ENCODE data around the gene PRPF40A.

PRPF40A gene

GRCh38 chr2:152646264-152646663 lies 71.0 kb downstream of the PRPF40A start:
- no peak for TF ChIP-seq GATA3 (IDR thresholded peaks at IDR 0.05; ENCODE audit: low read depth, low read length)
- no peak for TF ChIP-seq GATA2 (IDR thresholded peaks at IDR 0.05; ENCODE audit: low read depth, low read length)

GRCh38 chr2:152644189-152644873 lies 72.9 kb downstream of the PRPF40A start:
- TF ChIP-seq GATA2 (IDR thresholded peaks at IDR 0.05; ENCODE audit: low read depth, low read length), result peak; percentile 79
- peak; percentile 91 for TF ChIP-seq GATA3 (IDR thresholded peaks at IDR 0.05; ENCODE audit: low read depth, low read length)

- TF ChIP-seq GATA3 (IDR thresholded peaks at IDR 0.05; ENCODE audit: low read depth, low read length), result no peak
- TF ChIP-seq GATA2 (IDR thresholded peaks at IDR 0.05; ENCODE audit: low read depth, low read length), result no peak
These were observed 78.7 kb downstream of the PRPF40A start for GRCh38 chr2:152638590-152638989.

- TF ChIP-seq GATA2 (IDR thresholded peaks at IDR 0.05; ENCODE audit: low read depth, low read length) (no peak), GATA3 (IDR thresholded peaks at IDR 0.05; ENCODE audit: low read depth, low read length) (no peak)
These were observed 79.2 kb downstream of the PRPF40A start for GRCh38 chr2:152638056-152638455.

GRCh38 chr2:152637251-152637650 lies 80.0 kb downstream of the PRPF40A start:
- TF ChIP-seq GATA2 (IDR thresholded peaks at IDR 0.05; ENCODE audit: low read depth, low read length) (no peak), GATA3 (IDR thresholded peaks at IDR 0.05; ENCODE audit: low read depth, low read length) (no peak)

- TF ChIP-seq GATA3 (IDR thresholded peaks at IDR 0.05; ENCODE audit: low read depth, low read length) (no peak), GATA2 (IDR thresholded peaks at IDR 0.05; ENCODE audit: low read depth, low read length) (no peak)
These were observed 81.5 kb downstream of the PRPF40A start for GRCh38 chr2:152635635-152636298.

GRCh38 chr2:152632736-152633135 lies 84.5 kb downstream of the PRPF40A start:
- TF ChIP-seq GATA3 (IDR thresholded peaks at IDR 0.05; ENCODE audit: low read depth, low read length), result no peak
- no peak for TF ChIP-seq GATA2 (IDR thresholded peaks at IDR 0.05; ENCODE audit: low read depth, low read length)

GRCh38 chr2:152630466-152630865 lies 86.8 kb downstream of the PRPF40A start:
- no peak for TF ChIP-seq GATA3 (IDR thresholded peaks at IDR 0.05; ENCODE audit: low read depth, low read length)
- TF ChIP-seq GATA2 (IDR thresholded peaks at IDR 0.05; ENCODE audit: low read depth, low read length), result no peak

GRCh38 chr2:152629202-152629601 lies 88.1 kb downstream of the PRPF40A start:
- no peak for TF ChIP-seq GATA3 (IDR thresholded peaks at IDR 0.05; ENCODE audit: low read depth, low read length)
- TF ChIP-seq GATA2 (IDR thresholded peaks at IDR 0.05; ENCODE audit: low read depth, low read length), result no peak

GRCh38 chr2:152627351-152627957 lies 89.8 kb downstream of the PRPF40A start:
- no peak for TF ChIP-seq GATA3 (IDR thresholded peaks at IDR 0.05; ENCODE audit: low read depth, low read length)
- TF ChIP-seq GATA2 (IDR thresholded peaks at IDR 0.05; ENCODE audit: low read depth, low read length), result no peak

GRCh38 chr2:152626911-152627339 lies 90.3 kb downstream of the PRPF40A start:
- TF ChIP-seq GATA3 (IDR thresholded peaks at IDR 0.05; ENCODE audit: low read depth, low read length) (no peak), GATA2 (IDR thresholded peaks at IDR 0.05; ENCODE audit: low read depth, low read length) (no peak)

- no peak for TF ChIP-seq GATA3 (IDR thresholded peaks at IDR 0.05; ENCODE audit: low read depth, low read length)
- no peak for TF ChIP-seq GATA2 (IDR thresholded peaks at IDR 0.05; ENCODE audit: low read depth, low read length)
These were observed 92.5 kb downstream of the PRPF40A start for GRCh38 chr2:152624805-152625204.

- no peak for TF ChIP-seq GATA2 (IDR thresholded peaks at IDR 0.05; ENCODE audit: low read depth, low read length)
- no peak for TF ChIP-seq GATA3 (IDR thresholded peaks at IDR 0.05; ENCODE audit: low read depth, low read length)
These were observed 93.5 kb downstream of the PRPF40A start for GRCh38 chr2:152623775-152624174.

- TF ChIP-seq GATA3 (IDR thresholded peaks at IDR 0.05; ENCODE audit: low read depth, low read length) (no peak), GATA2 (IDR thresholded peaks at IDR 0.05; ENCODE audit: low read depth, low read length) (no peak)
These were observed 94.1 kb downstream of the PRPF40A start for GRCh38 chr2:152623076-152623740.
